ENCODE measurements around the gene SH2D6.

SH2D6 gene

DNA sequence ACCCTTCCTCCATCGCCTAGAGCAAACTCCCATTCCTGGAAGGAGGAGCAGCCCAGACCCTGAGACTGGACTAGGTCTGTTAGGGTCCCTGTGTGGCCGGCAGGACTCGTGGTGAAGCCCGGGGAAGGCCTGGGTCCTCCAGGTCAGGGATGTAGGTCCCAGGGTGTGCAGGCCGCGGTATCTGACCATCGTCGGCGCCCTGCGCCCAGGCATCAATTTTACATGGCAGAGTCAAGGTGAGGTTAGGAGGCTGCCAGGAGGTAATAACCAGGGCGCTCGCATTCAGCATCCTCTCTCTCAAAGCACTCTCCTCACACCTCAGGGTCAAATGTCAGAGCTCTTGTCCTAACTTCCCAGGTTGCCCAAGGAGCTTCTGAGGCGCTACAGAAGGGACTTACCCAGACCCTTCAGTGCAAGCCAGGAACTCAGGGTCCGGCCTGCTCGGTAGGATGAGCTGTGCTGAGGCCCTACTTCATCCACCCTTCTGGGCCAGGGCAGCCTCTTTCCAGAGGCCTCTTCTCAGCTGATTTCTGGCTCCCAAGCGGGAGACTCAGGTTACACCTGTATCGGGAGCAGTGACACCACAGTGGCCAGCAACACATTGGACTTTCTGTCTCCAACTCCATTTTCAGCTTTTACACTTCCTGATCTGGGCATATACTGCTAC, 628 bp downstream of the SH2D6 start:
- TF ChIP-seq FOXP2 (optimal IDR thresholded peaks at IDR 0.05; ENCODE audit: borderline replicate concordance, extremely low read depth, extremely low read length, insufficient read depth) (no peak), REST (IDR thresholded peaks at IDR 0.05; ENCODE audit: insufficient read depth in 1 of 2, low read depth in 2 of 2, low read length in 2 of 2) (no peak), TAF1 (IDR thresholded peaks at IDR 0.05; ENCODE audit: borderline replicate concordance, insufficient read depth, low read length) (no peak), SIN3A (IDR thresholded peaks at IDR 0.05; ENCODE audit: borderline replicate concordance, insufficient read depth, low read length) (no peak), POLR2AphosphoS5 (IDR thresholded peaks at IDR 0.05; ENCODE audit: low read depth, low read length) (no peak)

GRCh38 chr2:85420536-85421259, 2.2 kb downstream of the SH2D6 start:
- TF ChIP-seq POLR2AphosphoS5 (IDR thresholded peaks at IDR 0.05; ENCODE audit: low read depth, low read length) = peak; percentile 12; the same call in 1 of the 2 replicates
- TF ChIP-seq TAF1 (IDR thresholded peaks at IDR 0.05; ENCODE audit: borderline replicate concordance, insufficient read depth, low read length) = peak; percentile 38; the same call in 1 of the 2 replicates
- no peak for TF ChIP-seq SIN3A (IDR thresholded peaks at IDR 0.05; ENCODE audit: borderline replicate concordance, insufficient read depth, low read length)
- no peak for TF ChIP-seq FOXP2 (optimal IDR thresholded peaks at IDR 0.05; ENCODE audit: borderline replicate concordance, extremely low read depth, extremely low read length, insufficient read depth)

DNA sequence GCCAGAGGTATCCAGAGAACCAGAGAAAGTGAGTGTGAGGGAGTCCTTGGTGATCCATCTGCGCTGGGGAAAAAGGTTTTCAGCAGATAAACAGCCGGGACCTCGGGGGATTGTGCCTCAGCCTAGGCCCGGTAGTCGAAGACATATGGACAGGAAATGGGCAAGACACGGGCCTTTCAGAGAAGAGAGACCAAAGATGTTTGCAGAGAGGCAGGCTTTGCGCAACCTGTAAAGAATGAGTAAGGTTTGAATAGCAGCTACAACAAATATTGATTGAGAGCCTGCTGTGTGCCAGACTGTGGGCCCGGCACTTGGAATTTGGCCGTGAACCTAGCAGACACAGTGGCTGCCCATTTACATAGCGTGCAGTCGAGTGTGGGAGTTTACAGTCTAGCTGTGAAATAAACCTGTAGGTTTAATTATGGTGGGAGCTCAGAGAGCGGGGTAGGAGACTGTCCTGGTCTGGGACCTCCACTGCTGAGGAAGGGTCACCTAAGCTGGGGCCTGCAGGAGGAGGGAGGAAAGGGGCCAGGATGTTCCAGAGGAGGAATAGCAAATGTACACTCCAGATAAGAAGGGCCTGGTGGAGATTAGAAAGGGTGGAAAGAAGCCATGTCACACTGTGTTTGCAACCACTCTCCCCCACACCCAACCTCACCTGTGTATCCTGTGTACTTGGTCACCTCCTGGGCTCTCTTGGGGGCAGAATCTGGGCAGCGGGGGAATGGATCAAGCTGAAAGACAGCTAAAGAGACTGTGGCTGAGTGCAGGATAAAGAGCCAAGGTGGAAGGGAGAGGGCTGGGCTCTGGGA, 3.0 kb downstream of the SH2D6 start:
- no peak for TF ChIP-seq SIN3A (IDR thresholded peaks at IDR 0.05; ENCODE audit: borderline replicate concordance, insufficient read depth, low read length)
- TF ChIP-seq POLR2AphosphoS5 (IDR thresholded peaks at IDR 0.05; ENCODE audit: low read depth, low read length) = no peak
- no peak for TF ChIP-seq TAF1 (IDR thresholded peaks at IDR 0.05; ENCODE audit: borderline replicate concordance, insufficient read depth, low read length)
- TF ChIP-seq REST (IDR thresholded peaks at IDR 0.05; ENCODE audit: insufficient read depth in 1 of 2, low read depth in 2 of 2, low read length in 2 of 2) = no peak
- no peak for TF ChIP-seq FOXP2 (optimal IDR thresholded peaks at IDR 0.05; ENCODE audit: borderline replicate concordance, extremely low read depth, extremely low read length, insufficient read depth)

GRCh38 chr2:85422072-85422457, 3.6 kb downstream of the SH2D6 start:
- TF ChIP-seq SIN3A (IDR thresholded peaks at IDR 0.05; ENCODE audit: borderline replicate concordance, insufficient read depth, low read length) (no peak), TAF1 (IDR thresholded peaks at IDR 0.05; ENCODE audit: borderline replicate concordance, insufficient read depth, low read length) (no peak), REST (IDR thresholded peaks at IDR 0.05; ENCODE audit: insufficient read depth in 1 of 2, low read depth in 2 of 2, low read length in 2 of 2) (no peak), POLR2AphosphoS5 (IDR thresholded peaks at IDR 0.05; ENCODE audit: low read depth, low read length) (no peak), FOXP2 (optimal IDR thresholded peaks at IDR 0.05; ENCODE audit: borderline replicate concordance, extremely low read depth, extremely low read length, insufficient read depth) (no peak)

DNA sequence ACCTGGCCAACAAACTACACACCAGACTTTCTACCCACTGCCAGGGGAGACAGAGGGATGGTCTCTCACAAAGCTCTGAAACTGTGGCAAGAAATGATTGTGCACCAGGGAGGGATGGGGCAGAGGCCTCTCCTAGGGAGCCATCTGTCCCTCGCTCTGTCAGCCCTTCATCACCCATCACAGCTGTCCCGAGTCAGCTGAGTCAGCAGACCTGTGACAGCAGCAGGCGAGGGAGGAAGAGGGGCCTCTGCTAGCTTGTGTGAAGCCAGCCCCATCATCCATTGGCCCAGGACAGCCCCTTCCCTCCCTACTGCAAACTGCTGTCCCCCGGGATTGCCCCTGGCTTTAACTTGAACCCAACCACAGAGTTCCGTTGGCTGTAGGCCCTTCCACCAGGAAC, 5.0 kb downstream of the SH2D6 start:
- TF ChIP-seq REST (IDR thresholded peaks at IDR 0.05; ENCODE audit: insufficient read depth in 1 of 2, low read depth in 2 of 2, low read length in 2 of 2) = no peak
- TF ChIP-seq FOXP2 (optimal IDR thresholded peaks at IDR 0.05; ENCODE audit: borderline replicate concordance, extremely low read depth, extremely low read length, insufficient read depth) = no peak
- TF ChIP-seq POLR2AphosphoS5 (IDR thresholded peaks at IDR 0.05; ENCODE audit: low read depth, low read length) = no peak
- no peak for TF ChIP-seq SIN3A (IDR thresholded peaks at IDR 0.05; ENCODE audit: borderline replicate concordance, insufficient read depth, low read length)
- no peak for TF ChIP-seq TAF1 (IDR thresholded peaks at IDR 0.05; ENCODE audit: borderline replicate concordance, insufficient read depth, low read length)

Measured in PFSK-1 (cell line).